ENCODE measurements around the gene ROR1.

Gene ROR1

DNA sequence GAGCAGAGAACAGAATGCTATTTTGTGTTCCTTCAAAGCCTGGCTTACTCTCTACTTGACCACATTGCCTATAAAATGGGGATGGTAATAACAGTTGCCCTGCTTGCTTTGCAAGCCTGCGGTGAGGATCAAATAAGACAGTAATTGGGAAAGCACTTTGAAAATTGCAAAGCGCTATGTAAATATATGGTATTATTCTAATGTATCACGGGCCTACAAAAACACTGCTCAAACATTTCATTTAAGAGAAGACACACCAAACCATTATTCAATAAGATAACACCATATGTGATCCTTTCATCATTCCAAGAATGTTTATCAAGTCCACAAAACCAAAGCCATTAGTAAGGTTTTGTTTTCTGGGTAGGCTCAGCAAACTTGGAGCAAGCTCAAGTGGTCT is 208.4 kb downstream of the ROR1 start:
- no peak for DNase-seq

DNA sequence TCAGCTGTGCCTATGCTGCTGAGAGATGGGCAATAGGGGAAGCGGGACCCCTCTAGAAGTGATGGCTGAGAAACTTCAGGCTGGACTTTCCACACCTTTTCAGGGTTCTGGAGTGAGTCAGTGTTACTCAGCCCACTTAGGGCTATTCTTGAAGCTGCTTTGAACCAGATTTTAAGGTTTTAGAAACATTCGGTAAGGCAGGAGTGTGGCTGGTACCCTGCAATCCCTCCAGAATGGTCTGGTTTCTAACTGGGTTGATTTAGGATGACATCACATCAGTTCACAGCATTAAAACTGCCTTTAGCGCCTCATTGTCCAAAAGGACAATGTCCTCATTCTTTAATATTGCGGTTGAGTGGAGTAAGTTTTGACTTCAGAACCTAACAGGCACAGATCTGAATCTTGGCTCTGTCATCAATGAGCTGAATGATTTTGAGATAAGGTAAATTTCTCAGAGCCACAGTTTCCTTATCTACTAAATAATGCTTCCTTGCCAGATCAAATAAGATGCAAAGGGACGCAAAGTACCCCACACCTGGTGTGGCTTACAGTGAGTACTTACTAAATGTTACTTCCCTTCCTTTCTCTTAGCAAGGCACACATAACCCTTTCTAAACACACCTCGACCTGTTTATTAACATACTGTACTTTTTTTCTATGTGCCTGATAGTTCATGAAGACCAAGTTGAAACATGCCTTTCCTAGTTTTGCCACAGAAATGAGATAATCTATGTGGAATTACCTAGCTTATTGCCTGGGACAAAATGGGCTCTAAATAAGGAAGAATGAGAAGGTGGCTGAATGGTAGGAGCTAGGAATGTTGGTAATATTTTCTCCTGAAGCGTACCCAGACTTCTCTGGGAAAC is 209.8 kb downstream of the ROR1 start:
- DNase-seq, result no peak

DNA sequence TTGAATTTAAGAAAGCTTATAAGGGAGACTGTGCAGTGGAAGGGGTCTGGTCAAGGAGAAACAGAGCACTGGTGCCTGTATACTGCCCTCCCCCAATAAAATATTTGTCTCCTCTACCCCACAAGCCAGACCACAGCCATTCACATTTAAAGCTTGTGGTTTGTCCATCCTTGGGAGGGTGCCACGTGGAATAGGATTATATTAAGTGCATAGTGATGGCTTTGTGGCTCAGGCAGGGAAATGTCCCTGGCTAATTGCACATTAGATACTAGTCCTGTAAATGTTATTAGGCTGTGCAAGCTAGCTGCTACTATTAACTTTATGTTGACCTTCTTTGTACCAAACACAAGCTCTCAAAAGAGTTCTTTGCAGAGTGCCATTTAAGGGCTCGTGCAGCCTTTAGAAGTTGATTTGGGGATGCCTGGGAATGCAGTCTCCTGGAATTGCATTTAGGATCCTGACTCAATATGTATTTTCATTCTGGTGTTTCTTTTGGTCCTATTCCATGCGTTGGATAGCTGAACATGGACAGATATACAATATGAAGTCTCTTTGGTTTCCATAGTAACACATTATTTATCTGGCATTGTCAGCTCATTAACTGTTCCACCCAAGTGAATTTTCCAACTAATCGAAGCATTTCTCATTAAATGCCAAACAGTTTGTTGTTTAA is 210.6 kb downstream of the ROR1 start:
- peak; percentile 39 for DNase-seq

DNA sequence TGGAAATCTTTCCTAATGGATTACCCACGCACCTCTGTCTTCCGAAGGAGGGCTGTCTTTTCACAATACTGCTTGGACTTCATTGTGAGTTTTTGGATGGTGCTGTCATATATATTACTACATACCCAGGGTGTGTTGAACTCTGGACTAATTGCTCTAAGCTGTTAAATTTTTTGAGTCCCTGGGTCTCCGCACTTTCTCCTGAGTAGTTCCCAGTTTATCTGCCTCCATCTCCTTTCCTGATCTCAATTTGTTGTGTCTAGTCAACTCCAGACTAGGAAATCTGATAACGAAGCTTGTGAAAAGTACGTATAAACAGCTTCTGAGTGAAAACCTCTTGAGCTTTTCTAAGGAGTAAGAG is 211.1 kb downstream of the ROR1 start:
- DNase-seq, result no peak

DNA sequence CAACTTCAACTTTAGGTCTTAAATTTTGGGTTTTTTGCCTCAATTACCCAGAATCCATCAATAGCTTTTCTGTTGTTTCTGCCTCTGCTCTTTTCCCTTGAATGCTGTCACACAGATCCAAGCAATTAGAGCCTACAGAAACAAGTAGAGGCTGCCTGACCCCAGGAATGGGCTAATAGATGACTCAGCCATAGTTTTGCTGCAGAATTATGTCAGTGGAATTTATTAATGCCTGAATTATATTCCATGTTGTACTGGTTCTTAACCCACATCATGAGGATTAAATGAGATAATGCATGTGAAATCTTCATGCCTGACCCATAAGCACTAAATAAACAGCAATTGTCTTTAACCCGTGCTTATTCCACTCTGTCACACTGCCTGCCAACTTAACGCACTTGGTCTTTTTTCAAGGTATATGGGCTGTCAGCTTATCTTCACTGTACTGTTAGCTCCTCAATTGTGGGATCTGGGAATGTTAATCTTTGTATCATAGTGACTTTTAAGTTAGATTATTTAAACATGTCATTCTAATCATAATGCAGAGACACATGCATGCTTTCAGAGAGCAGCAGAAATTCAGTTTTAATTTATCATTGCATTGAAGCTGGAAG is 213.3 kb downstream of the ROR1 start:
- peak; percentile 67 for DNase-seq

DNA sequence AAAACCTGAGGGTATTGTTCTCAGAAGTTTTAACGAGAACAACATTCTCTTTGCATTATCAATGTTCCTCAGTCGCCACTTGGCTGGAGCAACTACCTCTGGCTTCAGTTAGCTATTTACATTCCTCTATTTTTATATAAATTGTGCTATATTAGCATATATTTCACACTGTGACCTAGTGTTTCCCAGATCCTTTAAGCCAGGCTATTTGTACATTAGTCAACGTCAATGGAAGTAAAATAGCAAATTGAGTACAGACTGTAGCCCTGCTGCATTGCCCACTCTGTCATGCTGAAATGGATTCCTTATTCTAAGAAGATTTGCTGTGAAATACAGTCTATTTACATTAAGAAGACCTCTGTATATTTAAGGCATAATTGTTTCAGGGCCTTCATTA is 213.8 kb downstream of the ROR1 start:
- no peak for DNase-seq

DNA sequence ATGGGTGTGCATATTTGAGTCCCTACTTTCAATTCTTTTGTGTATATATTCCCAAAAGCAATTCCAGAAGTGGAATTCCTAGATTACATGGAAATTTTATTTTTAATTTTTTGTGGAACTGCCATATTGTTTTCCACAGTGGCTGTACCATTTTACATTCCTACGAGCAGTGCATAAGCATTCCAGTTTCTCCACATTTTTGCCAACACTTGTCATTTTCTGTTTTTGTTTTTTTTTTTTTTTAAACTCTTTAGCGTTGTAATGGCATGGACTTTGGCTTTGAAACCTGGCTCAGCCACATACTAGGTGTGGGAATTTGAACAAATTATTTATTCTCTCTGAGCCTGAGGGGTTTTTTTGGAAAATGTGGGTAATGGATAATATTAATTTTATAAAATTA is 215.1 kb downstream of the ROR1 start:
- no peak for DNase-seq

DNA sequence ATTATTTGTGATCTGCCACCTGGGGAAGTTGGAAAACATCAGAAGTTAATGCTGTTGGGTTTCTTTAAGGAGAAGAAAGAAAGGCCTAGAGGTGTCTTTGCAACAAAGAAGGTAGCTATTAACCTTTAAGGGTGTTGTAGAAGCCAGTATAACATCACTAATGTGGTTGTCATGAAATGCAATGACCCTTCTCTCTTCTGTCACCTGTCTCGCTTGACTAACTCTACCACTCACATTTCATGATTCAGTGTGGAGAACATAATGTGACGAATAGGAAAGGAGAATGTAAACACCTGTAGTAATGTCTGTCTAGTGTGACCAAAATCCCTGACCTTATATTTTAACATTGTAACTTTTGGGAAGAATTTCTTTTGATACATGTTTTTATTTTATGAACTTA is 217.9 kb downstream of the ROR1 start:
- DNase-seq, result no peak

DNA sequence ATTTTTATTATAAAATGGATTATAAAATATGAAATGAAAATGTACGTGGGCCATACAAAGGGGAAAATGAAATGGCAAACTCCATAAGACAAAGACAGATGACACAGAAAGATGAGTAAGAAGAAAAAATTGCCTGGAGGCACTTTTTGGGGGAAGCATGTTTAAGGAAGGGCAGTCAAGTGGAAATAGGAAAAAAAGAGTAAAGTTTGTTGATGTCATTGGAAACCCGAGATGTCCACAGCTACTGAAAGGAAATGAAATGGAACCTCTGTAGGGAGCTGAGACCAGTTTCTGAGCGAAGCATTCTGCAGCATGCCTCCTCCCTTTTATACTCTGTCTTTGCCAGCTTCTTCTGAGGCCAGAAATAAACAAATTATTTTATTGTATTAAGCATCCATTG is 226.2 kb downstream of the ROR1 start:
- peak; percentile 86 for DNase-seq

DNA sequence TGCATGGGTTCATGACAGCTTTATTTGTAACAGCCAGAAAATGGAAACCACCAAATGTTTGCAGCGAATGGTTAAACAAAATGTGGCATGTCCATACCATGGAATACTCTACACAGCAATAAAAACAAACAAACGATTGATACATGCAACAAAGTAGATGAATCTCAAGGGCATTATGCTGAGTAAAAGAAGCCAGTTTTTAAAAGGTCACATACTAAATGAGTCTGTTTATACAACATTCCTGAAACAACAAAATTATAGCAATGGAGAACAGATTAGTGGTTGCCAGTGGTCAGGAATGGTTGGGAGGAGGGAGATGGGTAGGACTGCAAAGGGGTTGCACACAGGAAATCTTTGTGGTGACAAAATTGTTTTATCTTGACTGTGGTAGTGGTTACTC is 227.2 kb downstream of the ROR1 start:
- no peak for DNase-seq

DNA sequence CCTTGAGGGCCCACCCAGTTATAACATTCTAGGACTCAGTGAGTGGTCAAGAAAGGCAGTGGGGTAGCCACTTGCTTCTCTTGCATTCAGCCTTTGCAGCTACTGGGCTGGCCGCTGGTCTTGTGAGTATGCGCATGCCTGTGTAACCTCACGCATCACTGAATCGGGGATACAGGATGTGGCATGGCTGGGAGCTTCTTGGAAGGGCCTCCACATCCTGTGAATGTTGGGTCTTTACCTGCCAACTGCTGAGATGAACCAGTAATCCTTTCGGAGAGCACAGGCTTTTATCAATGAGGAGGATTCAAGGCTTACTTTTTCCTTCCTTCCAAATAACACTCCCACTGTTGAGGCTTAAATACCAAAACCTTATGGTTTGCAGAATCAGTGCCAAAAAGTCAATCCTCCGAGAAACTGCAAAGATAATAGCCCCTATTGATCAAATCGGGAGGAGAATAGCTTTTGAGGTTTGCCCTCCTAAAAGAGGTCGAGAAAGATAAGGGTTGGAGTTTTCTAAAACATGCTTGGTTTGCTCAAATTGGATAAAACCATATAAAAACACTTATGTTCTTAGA is 230.7 kb downstream of the ROR1 start:
- peak; percentile 12 for DNase-seq

DNA sequence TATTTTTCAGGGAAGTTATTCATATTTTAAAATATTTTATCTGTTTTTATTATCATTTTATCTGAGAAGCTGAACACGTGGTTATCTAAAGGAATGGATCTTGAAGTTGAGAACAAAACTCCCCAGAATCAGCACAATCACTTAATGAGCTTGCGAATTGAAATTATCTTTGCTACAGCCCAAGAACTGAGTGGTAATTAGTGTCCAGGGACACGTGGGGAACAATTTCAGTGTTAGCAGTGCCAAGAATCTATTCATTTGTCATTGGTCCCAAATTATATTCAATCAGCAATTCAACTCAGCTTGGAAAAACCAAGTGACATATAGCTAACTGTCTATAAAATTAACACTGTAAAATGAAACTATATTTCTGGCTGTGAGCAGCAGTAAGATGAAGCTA is 232.0 kb downstream of the ROR1 start:
- no peak for DNase-seq

DNA sequence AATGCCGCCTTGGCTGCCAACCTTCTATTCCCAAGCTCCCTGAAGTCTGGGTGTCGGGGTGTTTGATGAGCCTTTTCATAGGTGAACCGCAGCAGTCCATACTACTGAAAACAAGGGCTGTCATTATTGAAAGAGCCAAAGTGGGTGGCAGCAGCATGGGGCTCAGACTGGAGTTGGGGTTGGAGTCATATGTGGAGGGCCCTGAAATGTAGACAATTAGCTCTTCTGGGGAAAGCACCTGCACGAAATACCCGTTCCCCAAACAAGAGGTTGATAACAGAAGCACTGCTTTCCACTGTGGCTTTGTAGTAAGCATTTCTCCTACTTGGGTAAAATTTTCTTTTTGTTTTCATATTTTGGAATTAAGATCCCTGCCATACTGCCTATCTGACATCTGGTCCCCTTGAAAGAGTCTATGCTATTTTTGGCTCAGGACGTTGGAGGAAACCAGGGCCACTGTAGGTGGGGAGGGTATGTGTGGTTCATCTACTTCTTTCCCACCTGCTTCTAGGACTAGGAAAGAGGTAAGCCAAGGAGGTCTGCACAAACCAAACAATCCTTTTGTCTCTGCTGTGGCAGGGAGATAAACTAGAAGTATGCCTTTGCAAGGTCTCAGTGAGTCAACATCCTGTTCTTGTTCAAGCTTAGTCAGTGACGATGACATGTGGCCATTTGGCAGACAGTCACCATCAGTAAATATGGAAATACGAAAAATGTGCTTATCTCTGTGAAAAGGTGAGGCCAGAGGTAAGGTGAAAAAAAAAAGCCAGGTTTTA is 232.6 kb downstream of the ROR1 start:
- DNase-seq, result peak; percentile 72

DNA sequence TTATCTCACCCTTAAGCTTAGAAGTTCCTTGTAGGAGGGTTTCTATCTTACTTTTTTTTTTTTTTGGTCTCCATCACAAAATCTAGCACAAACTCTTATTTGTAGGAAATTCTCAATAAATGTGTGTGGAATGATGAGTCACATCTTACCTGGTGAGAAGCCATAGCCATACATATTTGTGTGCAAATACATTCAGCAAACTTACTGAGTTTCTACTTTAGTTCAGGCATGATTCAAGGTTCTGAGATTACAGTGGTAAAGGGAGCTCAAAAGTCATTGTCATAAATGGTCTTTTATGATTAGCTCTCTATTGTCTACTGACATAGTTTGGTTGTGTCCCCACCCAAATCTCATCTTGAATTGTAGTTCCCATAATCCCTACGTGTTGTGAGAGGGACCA is 236.5 kb downstream of the ROR1 start:
- no peak for DNase-seq

DNA sequence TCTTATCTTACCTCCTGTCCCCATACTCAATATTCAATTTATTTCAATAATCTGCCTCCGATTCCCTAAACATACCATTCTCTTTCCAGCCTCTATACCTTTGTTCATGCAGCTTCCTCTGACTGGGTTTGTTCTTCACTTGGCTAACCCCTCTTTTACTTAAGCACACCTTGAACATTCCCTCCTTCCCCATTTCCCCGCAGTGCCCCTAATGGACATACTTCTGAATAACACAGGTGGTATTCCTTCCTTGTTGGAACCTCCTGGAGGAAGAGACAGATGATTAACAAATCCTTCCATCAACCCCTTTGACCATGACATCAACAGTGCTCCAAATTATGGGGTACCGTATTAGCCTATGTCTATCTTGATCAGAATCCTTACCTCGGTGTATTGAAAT is 239.6 kb downstream of the ROR1 start:
- no peak for DNase-seq

DNA sequence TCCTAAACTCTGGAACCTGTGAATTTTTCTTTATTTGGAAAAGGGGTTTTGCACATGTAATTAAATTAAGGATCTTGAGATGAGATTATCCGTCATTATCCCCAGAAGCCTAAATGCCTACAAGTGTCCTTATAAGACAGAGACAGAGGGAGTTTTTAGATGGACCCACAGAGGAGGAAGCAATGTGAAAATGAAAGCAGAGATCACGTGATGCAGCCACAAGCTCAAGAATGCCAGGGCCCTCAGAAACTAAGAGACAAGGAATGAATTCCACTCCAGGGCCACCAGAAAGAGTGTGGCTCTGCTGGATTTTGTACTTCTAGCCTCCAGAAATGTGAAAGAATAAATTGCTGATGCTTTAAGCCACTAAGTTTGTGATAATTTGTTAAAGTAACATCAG is 246.0 kb downstream of the ROR1 start:
- DNase-seq, result peak; percentile 70

DNA sequence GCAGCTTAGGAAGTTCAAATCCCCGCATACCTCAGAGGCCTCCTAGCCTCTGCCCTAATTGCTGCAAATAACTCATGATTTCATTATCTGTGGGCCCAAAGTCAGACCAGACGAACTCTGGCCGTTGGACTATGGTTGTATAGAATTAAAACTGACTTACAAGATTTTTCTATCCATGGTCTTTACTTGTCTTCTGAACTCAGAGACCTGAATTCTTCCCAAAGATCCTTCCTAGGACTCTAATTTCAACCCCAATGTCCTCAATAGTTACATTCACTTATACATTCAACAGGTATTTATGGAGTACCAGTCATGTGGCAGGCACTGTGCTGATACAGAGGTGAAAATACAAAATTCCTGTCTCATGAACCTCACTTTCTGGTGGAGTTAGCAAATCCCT is 247.2 kb downstream of the ROR1 start:
- no peak for DNase-seq

DNA sequence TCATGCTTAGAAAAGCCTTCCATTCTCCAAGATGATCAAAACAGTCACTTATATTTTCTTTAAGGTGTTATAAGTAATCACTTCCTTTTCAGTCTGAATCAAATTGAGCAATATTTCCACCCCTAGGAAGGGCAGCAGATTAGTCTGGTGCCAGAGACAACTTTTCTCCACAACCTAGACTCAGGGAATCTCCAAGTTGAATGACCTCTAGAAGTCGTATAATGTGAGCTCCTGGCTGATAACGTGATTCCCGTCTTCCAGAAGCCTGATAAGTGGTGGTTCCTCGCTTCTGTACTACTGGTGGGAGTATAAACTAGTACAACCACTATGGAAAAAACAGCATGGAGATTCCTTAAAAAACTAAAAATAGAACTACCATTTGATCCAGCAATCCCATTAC is 251.2 kb downstream of the ROR1 start:
- no peak for DNase-seq

DNA sequence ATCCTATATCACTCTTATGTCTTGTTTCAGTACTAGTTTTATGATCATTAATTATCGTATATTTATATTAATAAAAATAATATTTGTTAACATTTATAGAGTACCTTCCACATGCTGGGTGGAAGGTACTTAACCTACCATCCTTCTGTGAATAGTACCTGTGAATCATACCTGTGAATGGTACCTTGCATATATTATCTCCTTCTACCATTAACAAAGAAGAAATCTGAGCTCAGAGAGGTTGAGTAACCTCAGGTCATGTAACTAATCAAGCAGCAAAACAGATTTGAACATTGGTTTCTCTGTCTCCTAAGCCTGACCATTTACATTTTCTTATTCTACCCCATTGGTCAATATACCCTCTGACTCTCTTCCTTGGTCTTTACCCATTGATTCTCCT is 255.2 kb downstream of the ROR1 start:
- no peak for DNase-seq

DNA sequence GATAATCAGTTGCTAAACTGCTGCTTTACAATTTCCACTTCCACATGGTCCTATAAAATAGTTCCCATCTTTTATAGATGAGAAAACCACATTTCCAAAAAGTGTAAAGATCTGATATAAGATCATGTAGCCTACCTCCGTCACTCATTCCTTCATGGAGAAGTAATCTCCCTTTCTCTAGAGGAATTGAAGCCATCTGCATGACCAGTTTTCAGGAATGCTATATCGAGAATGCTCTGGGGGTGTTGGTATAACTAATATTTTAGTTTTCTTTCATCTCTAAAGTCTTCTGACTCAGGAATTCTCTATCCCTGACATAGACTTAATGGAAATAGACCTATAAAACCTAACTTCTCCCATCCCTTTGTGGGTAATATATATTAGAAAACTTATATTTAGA is 256.6 kb downstream of the ROR1 start:
- no peak for DNase-seq

DNA sequence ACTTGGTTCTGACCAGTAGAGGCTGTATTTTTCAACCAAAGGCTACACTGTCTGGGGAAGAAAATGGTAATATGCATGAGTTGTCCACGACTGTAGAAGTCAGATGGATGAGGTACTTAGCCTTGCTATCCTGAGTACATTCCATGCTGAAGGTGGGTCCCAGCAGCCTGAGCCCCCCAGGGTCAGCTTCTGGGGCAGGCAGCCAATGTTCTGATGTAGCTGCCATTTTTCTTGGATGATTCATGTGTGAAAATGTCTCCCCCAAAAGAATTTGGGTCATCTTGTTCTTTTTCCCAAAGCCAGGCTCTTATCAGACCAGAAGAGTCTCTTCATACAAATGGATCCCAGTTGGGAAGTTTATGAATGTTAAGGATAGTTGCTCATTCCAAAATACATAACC is 257.4 kb downstream of the ROR1 start:
- peak; percentile 49 for DNase-seq

DNA sequence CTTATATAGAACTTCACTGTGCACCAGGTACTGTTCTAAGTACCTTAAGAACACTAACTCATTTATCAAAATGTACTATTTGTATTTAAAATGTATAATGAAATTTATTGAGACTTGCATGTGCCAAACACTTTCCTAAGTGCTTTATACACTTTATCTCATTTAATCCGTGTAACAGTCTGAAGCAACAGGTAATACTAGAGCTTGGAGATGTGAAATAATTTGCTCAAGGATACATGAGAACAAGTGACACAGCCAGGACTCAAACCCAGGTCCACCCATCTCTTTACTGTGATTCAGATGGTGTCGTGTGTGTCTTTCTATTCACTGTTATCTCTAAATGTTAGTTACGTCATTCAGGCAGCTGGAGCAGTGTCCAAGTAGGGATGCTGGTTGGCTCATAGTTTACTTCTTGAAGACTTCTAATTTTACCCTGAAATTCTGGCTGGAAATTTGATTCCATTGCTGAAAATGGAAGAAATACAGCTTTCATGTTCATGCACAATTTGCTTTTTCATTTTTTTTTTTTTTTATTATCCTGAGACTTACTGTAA is 259.9 kb downstream of the ROR1 start:
- no peak for DNase-seq

DNA sequence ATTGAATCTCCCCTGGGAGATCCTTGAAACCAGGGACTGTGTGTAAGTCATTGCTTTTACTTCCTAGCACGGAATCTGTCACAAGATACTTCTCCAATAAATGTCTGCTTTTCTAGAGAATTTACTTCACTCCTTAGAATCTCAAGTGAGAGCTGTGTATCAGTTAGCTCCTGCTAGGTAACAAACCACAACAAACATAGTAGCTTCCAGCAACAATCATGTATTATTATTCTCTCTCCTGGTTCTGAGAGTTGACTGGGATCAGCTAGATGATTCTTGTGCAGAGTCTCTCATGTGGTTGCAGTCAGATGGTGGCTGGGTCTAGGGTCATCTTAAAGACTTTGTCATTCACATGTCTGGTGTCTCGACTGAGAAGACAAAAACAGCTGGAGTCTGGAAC is 262.7 kb downstream of the ROR1 start:
- no peak for DNase-seq

All from EL (cell line).